ENCODE results near the gene SIGLEC11. TPM values are rescaled to one million over a fixed set of nuclear protein-coding genes. Genes with fewer than 3 reads are reported as not detected.

The SIGLEC11 gene
- total RNA-seq, 2 experiments from 2014 or later = not detected

DNA sequence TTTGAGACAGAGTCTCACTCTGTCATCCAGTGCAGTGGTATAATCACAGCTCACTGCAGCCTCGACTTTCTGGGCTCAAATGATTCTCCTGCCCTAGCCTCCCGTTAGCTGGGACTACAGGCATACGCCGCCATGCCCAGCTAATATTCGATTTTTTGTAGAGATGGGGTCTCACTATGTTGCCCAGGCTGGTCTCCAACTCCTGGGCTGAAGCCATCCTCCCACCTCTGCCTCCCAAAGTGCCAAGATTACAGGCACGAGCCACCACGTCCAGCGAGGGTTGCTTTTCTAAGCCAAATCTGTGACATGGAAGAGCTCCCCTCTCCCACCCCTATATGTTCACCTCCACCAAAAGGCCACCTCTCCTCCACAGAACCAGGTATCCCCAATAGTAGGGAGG is 42.9 kb downstream of the SIGLEC11 start:
- CTCF ChIA-PET = interaction anchor here (0.6 to 1.3 kb wide), 2 partner anchors 10 to 48 kb away, joined by 3 to 4 read pairs; no protein-coding TSS in a partner anchor
- ATAC-seq = no peak
- Mint-ChIP-seq H3K27ac (no peak overlapping the region), H3K27me3 (no peaks in the 10 kb centered on the region), H3K9me3 (no peaks in the 10 kb centered on the region), H3K4me1 (ENCODE audit: low read depth) (peaks cover 50% of the 10 kb centered on the region), H3K4me3 (no peak overlapping the region), H3K36me3 (ENCODE audit: low read depth) (peaks cover 71% of the 10 kb centered on the region)
- intact Hi-C loops (cut with micrococcal nuclease) = no loop called here
- no peak for DNase-seq
- TF ChIP-seq CTCF (IDR thresholded peaks at IDR 0.05) = no peak
- POLR2A ChIA-PET = interaction anchor here (1.1 to 13.2 kb wide), 3 partner anchors 7 to 41 kb away, joined by 3 to 167 read pairs (median 5); partner anchors contain the start of genes AKT1S1, ATF5 and NUP62

GRCh38 chr19:49916839-49917733 is 43.9 kb downstream of the SIGLEC11 start:
- H3K9me3 Mint-ChIP-seq = no peaks in the 10 kb centered on the region
- no peak overlapping the region for H3K4me3 Mint-ChIP-seq
- H3K36me3 Mint-ChIP-seq (ENCODE audit: low read depth) = peaks cover 74% of the 10 kb centered on the region
- POLR2A ChIA-PET = interaction anchor here (0.6 to 13.2 kb wide), 2 partner anchors 8 to 17 kb away, joined by 3 to 167 read pairs; partner anchors contain the start of genes ATF5 and NUP62
- no peaks in the 10 kb centered on the region for H3K27me3 Mint-ChIP-seq
- H3K27ac Mint-ChIP-seq = peak overlapping the region; percentile 35
- H3K4me1 Mint-ChIP-seq (ENCODE audit: low read depth) = peaks cover 55% of the 10 kb centered on the region
- CTCF ChIA-PET = interaction anchor here (0.6 to 1.3 kb wide), 2 partner anchors 11 to 49 kb away, joined by 3 to 4 read pairs; no protein-coding TSS in a partner anchor
- DNase-seq = no peak
- intact Hi-C loops (cut with micrococcal nuclease) = no loop called here
- no peak for ATAC-seq
- TF ChIP-seq CTCF (IDR thresholded peaks at IDR 0.05) = no peak

GRCh38 chr19:49915271-49915670 is 45.7 kb downstream of the SIGLEC11 start:
- DNase-seq (no peak), ATAC-seq (no peak)
- Mint-ChIP-seq H3K4me3 (no peak overlapping the region), H3K9me3 (no peaks in the 10 kb centered on the region), H3K36me3 (ENCODE audit: low read depth) (peaks cover 69% of the 10 kb centered on the region), H3K4me1 (ENCODE audit: low read depth) (peaks cover 57% of the 10 kb centered on the region), H3K27ac (peak overlapping the region; percentile 60), H3K27me3 (no peaks in the 10 kb centered on the region)
- intact Hi-C loops (cut with micrococcal nuclease) = no loop called here
- TF ChIP-seq CTCF (IDR thresholded peaks at IDR 0.05) = no peak
- ChIA-PET CTCF (interaction anchor here (1.3 to 1.5 kb wide), 2 partner anchors 25 to 68 kb away, joined by 3 to 4 read pairs; no protein-coding TSS in a partner anchor), POLR2A (interaction anchor here (0.7 to 13.2 kb wide), 2 partner anchors 10 to 43 kb away, joined by 3 to 167 read pairs; partner anchors contain the start of genes ATF5 and NUP62)

- no peak for DNase-seq
- CTCF ChIA-PET = interaction anchor here (0.6 to 1.8 kb wide), 6 partner anchors 15 to 223 kb away, joined by 3 to 7 read pairs (median 4); partner anchors contain the start of genes ATF5 and NUP62
- no peaks in the 10 kb centered on the region for H3K9me3 Mint-ChIP-seq
- H3K27me3 Mint-ChIP-seq = no peaks in the 10 kb centered on the region
- H3K4me1 Mint-ChIP-seq (ENCODE audit: low read depth) = peaks cover 60% of the 10 kb centered on the region
- POLR2A ChIA-PET = interaction anchor here (0.7 to 13.2 kb wide), 5 partner anchors 9 to 334 kb away, joined by 3 to 167 read pairs (median 6); partner anchors contain the start of genes ATF5, IL4I1, NOSIP and NUP62
- TF ChIP-seq CTCF (IDR thresholded peaks at IDR 0.05) = no peak
- peaks cover 75% of the 10 kb centered on the region for H3K36me3 Mint-ChIP-seq (ENCODE audit: low read depth)
- peak overlapping the region; percentile 88 for H3K27ac Mint-ChIP-seq
- intact Hi-C loops (cut with micrococcal nuclease) = no loop called here
- no peak for ATAC-seq
- no peak overlapping the region for H3K4me3 Mint-ChIP-seq
Measured at GRCh38 chr19:49913720-49914119, 47.3 kb downstream of the SIGLEC11 start.

Measured in activated CD8-positive, alpha-beta T cell treated with anti-CD3 and anti-CD28 coated beads for 36 hours (primary cell).